ENCODE data around the gene AASDH.
"Not testable (repeated sequence)": the region's sequence is repeated elsewhere in the genome, so short reads cannot be mapped to it uniquely, and the experiment has no call there.

AASDH gene

DNA sequence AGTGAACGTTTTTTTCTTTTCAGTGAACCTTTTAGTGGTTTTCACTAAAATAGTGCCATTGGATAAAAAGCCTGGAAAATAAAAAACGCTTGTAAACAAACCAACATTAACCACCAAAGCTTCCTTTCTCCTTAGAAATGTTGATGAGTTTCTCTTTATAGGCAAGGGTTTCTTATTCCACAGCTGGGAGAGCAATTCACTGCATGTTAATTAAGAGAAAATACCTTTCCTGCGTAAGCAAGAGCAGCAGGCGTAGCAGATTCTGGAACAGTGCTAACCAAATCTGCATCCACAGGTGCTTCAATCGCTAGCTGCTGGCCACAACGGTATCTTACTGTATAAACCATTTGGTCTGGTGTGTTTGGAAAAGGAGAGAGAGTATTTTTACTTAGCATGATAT lies 13.3 kb upstream of the AASDH start:
- DNase-seq: no peak

DNA sequence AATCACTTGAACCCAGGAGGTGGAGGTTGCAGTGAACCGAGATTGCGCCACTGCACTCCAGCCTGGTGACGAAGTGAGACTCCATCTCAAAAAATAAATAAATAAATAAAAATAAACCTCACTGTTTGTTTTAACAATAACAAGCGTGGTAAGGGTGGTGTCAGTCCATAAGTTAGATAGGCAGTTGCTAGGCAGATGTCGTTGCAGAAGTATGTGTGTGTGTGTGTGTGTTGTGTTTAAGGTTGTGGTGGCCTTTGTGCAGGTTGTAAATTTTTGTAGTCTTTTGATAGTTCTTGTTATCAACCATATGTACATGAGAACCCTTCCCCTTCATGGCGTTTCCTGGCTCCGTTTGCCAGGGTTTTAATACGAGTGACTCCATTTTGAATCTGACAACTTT lies 4.0 kb upstream of the AASDH start:
- DNase-seq: no peak

DNA sequence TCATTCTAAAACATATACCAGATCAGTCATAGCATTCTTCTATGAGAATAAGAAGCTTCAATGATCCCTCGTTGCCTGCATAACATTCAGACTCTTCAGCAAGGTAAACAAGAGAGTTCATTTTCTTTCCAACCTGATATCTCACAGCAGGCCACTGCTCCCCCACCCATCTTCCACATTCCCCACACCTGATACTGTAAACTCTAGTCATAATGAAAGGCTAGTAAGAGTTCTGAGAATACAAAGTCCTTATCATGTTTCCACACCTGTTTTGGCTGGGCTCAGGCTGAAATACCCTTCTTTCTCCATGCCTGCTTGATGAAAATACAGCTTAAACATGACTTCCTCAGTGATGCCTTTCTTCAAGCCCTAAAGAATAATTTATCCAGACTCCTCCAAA lies 2.3 kb upstream of the AASDH start:
- no peak for DNase-seq

DNA sequence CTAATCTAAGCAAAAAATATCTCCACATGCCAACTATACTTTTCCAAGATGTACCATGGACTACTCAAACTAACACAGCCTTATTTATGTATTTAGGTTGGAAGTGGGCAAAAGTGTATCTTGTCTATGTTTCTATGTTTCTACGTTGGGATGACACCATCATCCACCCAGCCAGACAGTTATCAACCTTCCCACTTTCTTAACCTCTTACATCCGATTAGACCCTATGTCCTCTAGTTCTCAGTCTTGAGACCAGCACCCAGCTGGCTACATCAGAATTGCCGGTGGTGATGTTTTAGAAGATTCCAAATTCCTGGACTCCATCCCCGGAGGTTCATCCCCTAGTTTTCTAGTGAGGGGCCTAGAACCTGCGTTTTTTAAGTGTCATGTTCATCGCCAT lies 1.0 kb upstream of the AASDH start:
- DNase-seq: no peak

DNA sequence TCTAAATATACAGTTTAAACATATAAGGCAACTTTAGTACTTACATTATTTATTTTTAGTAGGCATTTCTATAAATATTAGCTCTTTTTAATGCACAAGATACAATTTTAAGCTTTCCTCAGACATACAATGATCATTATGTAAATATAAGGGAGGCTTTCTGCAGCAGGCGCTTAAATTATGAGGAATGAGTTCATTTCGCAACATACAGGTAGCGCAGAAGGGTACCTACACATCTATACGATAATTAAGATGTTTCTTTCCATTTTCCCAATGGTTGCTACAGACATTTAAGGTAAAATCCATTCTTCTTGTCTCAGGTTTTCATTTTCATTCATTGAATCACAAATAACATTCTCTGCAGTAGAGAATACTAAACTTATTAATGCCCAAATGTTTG lies 1.2 kb downstream of the AASDH start:
- DNase-seq: no peak

DNA sequence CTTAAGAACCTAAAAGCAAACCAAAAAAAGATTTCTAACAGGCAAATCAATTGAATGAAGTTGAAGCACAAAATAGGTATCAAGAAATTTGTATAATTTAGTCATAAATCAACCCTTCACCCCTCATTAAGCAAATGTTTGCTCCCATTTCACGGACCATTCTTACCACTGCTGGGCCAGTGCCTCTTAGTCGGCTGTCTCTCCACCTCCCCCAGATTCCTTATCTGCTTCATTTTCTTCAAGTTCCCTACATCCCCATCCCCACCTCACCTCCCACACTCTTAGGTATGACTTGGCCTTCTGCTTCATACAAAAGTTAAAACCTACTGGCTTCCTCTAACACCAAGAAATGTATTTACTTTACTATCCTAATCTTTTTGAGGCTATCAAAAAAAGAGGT lies 11.8 kb downstream of the AASDH start:
- DNase-seq: no peak

DNA sequence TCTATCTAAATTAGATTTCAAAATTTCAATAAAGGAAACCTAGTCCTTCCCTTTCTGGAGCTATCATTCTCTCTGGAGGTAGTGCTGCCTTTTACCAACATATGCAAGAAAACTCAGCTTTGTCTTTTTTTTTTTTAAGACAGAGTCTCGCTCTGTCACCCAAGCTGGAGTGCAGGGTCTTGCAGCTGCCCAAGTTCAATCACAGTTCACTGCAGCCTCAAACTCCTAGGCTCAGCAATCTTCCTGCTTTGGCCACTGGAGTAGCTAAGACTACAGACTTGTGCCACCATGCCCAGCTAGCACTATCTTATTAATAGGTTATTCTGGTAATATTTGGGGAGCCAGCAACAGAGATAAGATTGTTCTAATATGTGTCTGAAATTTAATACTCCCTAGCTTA lies 12.3 kb downstream of the AASDH start:
- no peak for DNase-seq

DNA sequence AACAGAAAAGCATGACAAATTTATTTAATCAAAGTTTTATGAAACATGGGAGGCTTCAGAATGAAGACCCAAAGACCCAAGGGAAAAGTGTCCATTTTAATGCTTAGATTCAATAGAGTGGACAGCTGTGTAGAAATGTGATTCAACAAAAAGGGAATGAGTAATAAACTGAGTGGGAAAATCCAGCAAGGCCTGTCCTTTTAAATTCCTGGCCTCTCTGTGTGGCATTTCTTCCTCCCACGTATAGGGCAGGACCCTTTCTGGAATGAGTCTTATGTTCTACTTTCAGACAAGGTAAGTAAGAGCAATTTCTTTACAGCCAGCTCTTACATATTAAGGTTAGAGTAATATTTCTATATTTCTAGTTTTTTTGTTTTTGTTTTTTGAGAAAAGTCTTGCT lies 14.5 kb downstream of the AASDH start:
- no peak for DNase-seq

DNA sequence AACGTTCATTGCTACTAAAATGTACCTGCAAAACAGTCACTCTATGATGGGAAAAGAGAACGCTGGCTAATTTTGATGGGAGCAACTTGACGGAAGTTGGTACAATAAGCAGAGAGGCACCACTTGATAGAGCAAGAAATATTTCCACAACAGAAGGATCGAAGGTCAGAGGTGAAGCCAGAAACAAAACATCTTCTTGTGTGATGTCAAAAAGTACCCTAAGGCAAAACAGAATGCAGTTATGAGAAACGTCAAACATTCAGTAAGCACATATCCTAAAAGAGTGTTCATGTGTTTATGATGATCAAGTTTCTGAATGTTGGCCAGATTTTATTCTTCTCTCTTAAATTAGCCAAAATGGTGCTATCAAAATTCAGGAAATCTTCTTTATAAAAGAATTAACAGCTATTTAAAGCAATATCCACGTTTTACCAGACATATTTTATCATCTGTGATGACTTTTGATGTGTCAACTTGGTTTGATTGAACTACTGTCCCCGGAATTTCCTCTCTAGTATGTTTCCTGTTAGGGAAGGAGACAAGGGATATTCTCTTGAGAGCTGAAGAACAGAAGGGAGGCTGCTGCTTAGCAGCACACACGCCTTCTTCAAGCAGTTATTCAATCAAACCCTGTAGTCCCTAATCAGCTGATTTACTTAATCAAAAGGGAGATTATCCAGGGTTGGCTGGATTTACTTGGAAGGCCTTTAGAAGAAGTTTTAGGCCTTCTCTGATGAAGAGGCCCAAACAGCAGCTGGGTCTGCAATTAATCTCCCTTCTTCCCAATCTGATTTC lies 15.7 kb downstream of the AASDH start:
- no peak for DNase-seq

DNA sequence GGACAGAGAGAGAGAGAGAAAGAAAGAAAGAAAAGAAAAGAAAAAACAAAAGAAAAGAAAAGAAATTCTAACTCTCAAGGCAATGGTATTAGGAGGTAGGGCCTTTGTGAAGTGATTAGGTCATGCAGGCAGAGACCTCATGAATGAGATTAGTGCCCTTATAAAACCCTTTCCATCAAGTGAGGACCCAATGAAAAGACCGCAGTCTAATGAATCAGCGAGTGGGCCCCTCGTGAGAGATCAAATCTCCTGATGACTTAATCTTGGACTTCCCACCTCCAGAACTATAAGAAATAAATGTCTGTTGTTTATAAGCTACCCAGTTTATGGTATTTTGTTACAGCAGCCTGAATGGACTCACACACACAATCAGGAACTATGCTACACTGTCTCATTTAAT lies 16.9 kb downstream of the AASDH start:
- no peak for DNase-seq

DNA sequence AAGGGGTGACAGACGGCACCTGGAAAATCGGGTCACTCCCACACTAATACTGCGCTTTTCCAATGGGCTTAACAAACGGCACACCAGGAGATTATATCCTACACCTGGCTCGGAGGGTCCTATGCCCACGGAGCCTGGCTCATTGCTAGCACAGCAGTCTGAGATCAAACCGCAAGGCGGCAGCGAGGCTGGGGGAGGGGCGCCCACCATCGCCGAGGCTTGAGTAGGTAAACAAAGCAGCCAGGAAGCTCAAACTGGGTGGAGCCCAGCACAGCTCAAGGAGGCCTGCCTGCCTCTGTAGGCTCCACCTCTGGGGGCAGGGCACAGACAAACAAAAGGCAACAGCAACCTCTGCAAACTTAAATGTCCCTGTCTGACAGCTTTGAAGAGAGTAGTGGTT lies 24.3 kb downstream of the AASDH start:
- not testable (repeated sequence) for DNase-seq

DNA sequence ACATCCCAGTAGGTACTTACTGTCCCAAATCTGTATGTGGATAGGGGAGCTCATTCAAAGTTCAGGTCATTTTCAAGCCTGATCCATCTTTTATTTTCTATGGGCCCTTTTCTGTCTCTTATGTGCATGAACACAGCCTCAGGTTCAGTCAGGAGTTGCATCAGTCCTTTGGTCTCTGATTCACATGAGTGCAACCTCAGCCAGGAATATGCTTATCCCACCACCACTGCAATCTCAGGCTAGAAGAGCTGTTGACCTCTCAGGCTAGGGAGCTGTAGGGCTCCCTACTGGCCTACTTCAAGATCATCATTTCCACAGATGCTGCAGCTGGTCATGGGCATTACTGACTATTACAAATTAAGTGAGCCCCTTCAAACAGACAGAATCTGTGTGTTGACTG lies 27.2 kb downstream of the AASDH start:
- no peak for DNase-seq

DNA sequence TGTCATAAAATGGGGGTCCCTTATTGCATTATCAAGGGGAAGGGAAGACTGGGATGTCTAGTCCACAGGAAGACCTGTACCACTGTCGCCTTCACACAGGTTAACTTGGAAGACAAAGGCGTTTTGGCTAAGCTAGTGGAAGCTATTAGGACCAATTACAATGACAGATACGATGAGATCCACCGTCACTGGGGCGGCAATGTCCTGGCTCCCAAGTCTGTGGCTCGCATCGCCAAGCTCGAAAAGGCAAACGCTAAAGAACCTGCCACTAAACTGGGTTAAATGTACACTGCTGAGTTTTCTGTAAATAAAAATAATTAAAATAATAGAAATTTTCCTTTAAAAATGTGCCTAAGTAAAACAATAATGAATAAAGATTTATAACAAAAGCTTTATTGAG lies 30.6 kb downstream of the AASDH start:
- no peak for DNase-seq

DNA sequence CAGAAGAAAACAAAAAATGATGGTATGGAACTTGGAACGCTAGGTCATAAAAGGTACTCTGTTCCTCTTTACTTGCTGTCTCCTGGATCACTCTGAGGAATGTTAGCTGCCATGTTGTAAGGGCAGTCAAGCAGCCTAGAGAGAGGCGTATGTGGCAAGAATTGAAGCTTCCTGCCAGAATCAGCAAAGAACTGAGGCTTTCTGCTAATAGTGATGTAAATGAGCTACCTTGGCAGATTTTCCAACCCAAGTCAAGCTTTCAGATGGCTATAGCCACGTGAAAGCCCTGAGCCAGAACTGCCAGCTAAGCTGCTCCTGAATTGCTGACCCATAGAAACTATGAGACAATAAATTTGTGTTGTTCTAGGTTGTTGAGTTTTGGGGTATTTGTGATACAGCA lies 38.7 kb downstream of the AASDH start:
- DNase-seq: no peak

DNA sequence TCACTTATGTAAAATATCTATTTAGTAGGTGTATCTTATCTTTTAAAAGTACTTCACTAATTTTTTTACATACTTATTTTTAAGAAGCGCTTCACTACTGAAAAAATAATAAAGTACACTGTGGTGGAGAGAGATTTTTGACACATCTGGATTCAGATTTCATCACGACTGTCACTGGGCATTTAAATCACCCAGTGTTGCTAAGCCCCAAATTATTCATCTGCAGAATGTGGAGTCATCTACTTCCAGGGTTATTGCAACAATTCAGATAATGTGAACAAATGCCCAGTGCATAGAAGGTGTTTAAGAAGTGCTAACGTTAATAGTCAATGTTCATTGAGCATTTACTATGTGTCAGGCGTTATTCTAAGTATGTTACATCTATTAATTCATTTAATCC lies 41.8 kb downstream of the AASDH start:
- DNase-seq: no peak

DNA sequence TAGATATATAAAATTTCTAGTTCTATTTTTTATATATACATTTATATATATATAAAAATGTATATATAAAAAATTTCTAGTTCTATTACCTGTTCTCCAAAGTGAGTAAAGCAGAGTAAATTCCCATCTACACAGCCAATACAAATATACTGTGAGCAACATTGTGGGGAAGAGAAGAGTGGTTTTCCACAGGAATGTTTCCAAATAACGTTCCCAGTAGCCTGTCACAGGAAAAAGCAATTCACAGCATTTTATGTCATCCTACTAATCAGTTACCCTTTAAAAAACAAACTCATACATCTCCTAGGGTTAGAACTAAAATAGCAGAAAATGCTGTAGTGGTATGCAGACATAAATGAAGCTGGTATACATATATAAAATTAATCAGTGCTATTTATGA lies 44.5 kb downstream of the AASDH start:
- DNase-seq: no peak

DNA sequence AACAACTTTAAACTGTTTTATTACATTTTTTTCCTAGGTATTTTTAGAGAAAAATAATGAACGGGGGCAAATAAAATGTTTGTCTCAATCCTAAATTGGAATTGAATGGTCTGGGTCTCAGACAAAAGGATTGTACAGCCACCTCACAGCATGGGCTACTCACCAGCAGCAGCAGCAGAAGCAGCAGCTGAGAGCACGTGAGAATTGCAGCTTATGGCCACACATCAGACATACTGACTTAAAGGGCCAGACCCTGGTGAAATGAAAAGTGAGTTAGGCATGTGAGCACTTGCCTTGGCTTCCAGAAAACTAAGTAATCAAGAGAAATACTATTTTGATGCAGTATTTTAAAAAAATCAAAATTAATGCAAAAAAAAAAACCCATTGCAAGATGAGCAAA lies 56.6 kb downstream of the AASDH start:
- DNase-seq: no peak

DNA sequence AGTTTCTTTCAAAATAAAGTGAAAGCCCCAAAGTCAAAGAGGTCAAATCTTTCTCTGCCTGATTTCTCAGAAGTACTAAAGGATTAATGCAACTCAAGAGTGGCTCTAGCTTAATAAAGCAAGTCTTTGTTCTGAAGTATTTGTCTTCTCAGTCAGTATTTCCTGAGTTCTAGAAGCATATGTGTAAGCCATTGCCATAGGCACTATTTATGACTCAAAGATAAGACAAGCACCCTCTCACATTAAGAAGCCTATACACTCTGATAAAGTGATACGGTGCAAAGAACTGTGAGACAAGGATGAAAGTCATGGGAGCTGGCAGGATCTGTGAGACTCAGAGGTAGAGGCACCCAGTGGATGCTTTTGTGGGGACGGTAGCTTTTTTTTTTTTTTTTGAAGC lies 60.9 kb downstream of the AASDH start:
- DNase-seq: no peak

DNA sequence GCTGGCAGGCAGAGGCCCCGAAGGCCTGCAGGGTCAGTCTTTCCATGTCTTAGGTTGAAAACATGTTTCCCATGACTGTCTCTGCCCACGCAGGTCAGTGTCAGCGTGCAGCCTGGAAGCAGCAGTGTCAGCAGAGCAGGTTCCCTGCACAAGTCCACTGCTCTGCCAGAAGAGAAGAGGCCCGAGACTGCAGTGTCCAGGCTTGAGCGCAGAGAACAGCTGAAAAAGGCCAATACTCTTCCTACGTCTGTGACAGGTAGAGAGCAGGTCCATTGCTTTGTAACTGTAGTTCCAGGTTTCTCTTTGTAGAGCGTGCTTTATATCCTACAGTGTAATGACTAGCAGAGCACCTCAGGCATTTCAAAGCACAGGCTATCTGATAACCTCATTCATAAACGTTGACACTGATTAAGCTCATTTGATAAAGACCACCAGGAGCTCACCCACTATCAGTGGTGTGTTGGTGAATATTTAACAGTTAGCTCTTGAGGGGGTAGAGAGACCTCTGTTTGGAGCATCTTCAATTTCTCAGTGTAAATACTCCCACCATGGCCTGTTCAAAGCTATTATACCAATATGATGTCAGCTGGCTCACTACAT lies 63.2 kb downstream of the AASDH start:
- no peak for DNase-seq

DNA sequence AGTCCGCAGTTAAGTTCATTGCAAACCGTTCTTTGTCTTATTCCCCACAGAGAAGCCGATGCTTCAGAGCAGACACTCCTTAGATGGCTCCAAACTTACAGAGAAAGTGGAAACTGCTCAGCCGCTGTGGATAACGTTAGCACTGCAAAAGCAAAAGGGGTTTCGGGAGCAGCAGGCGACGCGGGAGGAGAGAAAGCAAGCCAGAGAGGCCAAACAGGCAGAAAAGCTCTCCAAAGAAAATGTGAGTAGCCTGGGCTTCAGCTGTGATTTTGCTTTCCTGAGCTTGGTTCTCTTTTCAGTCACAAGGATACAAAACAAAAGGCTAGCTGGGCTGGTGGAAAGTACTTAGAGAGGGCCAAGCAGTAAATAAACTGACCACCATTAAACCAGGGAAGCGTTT lies 64.0 kb downstream of the AASDH start:
- no peak for DNase-seq

DNA sequence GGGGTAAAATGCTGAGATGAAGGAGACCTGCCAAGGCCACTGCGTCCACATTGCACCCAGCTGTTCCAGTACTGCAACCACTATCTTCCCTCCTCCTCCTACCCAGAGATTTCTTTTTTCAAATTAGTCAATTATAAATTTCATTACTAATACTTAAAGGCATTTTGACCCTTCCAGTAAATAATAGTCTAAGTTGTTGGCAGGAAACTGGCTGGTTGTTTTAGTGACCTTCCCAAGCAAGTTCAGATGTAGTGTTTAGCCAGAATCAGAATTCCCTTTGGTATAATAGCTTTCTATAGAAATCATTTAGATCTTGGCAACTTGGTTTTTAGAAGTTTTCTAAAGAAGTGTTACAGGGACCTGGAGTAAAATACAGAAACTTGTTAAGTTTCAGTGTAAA lies 66.0 kb downstream of the AASDH start:
- DNase-seq: no peak

DNA sequence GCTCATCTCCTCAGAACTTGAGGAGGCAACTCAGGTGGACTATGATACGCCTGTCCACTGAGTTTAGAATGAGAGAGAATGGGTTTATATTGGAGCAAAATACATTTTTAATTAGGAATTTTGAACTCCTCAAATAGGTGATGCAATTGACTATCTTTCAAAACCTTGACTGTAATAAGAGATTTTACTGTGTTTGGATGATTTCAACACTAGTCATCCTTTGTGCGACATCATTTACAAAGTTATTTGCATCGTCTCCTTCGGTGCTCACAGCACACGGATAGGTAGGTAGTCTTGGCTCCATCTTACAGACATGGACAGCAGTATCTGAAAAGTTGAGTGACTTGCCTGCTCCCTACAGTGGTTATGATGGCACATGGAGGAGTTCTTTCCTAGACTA lies 67.0 kb downstream of the AASDH start:
- DNase-seq: no peak

DNA sequence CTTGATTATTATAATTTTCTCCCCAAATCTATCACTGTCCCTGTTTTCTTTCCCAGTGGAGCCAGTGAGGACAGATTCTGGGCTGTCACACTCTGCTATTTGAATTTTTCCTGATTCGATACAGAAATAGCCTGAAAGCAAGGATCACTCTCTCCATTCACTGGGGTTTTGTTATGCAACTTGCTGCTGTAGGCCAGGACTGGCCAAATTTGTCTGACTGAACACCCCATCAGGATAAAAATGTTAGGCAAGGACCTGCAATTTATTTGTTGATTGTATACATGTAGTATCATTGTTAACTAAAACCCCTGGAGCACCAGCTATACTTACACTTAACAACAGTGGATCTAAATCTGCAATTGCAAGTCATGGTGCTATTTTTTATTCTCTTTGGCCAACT lies 68.7 kb downstream of the AASDH start:
- DNase-seq: no peak

DNA sequence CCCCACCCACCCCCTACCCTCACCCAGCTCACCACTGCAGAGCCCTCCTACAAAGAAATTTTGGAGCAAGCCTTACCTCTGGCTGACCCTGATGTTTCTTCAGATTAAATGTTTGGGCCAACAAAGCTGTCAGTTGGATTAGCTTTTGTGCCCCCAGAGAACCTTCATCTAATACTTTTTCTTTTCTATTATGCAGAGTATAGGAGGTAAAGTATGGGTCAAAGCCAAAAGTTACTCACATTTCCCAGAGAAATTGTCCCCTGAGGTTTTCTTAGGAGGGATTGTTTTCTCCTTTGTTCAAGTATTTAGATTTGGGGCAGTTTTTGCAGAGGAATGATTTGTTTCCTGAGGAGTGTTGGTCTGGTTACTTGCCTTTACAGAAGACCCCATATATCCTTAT lies 69.5 kb downstream of the AASDH start:
- DNase-seq: no peak

DNA sequence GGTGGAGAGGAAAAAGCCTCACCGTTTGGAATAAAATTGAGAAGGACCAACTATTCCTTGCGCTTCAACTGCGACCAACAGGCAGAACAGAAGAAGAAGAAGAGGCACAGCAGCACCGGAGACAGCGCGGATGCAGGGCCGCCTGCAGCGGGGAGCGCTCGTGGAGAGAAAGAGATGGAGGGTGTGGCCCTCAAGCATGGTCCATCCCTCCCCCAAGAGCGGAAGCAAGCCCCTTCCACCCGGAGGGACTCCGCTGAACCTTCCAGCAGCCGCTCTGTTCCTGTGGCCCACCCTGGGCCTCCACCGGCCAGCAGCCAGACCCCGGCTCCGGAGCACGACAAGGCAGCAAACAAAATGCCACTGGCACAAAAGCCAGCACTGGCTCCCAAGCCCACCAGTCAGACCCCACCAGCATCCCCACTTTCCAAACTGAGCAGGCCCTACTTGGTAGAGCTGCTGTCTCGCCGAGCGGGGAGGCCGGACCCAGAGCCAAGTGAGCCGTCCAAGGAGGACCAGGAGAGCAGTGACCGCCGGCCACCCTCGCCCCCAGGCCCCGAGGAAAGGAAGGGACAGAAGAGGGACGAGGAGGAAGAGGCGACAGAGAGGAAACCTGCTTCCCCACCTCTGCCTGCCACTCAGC lies 71.2 kb downstream of the AASDH start:
- no peak for DNase-seq
